AG04449 (cell line): ENCODE data around the gene C5orf15.
A peak's percentile ranks its signal among the peaks of the same experiment; 100 is the strongest.

Source experiments
- CTCF ChIA-PET: fragments of 350-600 bp; formaldehyde crosslinking; extraction: SDS; loops from one replicate; lab custom pipeline; 2021; ENCODE audit warnings: antibody characterized with exemption; lab: Yijun Ruan, JAX
- POLR2A ChIA-PET: fragments of 400-600, 350-600 bp; formaldehyde crosslinking; extraction: SDS; loops from one replicate; lab custom pipeline; 2020; ENCODE audit warnings: antibody characterized with exemption, inconsistent platforms; lab: Yijun Ruan, JAX
- DNase-seq: peaks from one replicate; pipeline ENCODE4 v3.0.0-alpha.2; 2010; ENCODE audit warnings: low read depth, low spot score
- H3K4me3 ChIP-seq: 2 replicates; pipeline ENCODE4 v1.5.1; 2011; ENCODE audit warnings: low read depth, mild to moderate bottlenecking, control low read depth, low read length
- CTCF ChIP-seq: IDR thresholded peaks from one replicate; pipeline ENCODE4 v1.5.1; 2011; ENCODE audit warnings: mild to moderate bottlenecking, moderate library complexity, low read length, control low read depth, inconsistent platforms; ENCODE audit not compliant: insufficient read depth; ENCODE audit errors: missing control alignments

C5orf15 gene

GRCh38 chr5:134000091-134000511 is 31.7 kb upstream of the C5orf15 start:
- POLR2A ChIA-PET: no interaction called here
- TF ChIP-seq CTCF: no peak
- H3K4me3 ChIP-seq: no peak overlapping the region
- DNase-seq: no peak
- CTCF ChIA-PET: no interaction called here

GRCh38 chr5:133998807-133999206 is 30.4 kb upstream of the C5orf15 start:
- ChIA-PET CTCF (interaction anchor here (1.3 to 1.5 kb wide), 2 partner anchors 17 to 19 kb away, joined by 4 to 7 read pairs; no protein-coding TSS in a partner anchor), POLR2A (no interaction called here)
- no peak for TF ChIP-seq CTCF
- no peak overlapping the region for H3K4me3 ChIP-seq
- no peak for DNase-seq

- no peak for DNase-seq
- TF ChIP-seq CTCF: no peak
- H3K4me3 ChIP-seq: no peak overlapping the region
- POLR2A ChIA-PET: no interaction called here
- CTCF ChIA-PET: interaction anchor here (1.3 to 4.2 kb wide), 3 partner anchors 11 to 19 kb away, joined by 4 to 13 read pairs (median 7); no protein-coding TSS in a partner anchor
Observed at GRCh38 chr5:133998042-133998441, 29.6 kb upstream of the C5orf15 start.

GRCh38 chr5:133996683-133997252 is 28.3 kb upstream of the C5orf15 start:
- ChIA-PET POLR2A (interaction anchor here (0.8 kb wide), 1 partner anchor 153 kb away, joined by 3 read pairs; no protein-coding TSS in a partner anchor), CTCF (interaction anchor here (1.4 to 7.9 kb wide), 4 partner anchors 8 to 31 kb away, joined by 3 to 72 read pairs (median 10); partner anchors contain the start of gene VDAC1)
- H3K4me3 ChIP-seq: no peak overlapping the region
- no peak for DNase-seq
- TF ChIP-seq CTCF: peak; percentile 53

GRCh38 chr5:133995883-133996563 is 27.6 kb upstream of the C5orf15 start:
- ChIA-PET CTCF (interaction anchor here (1.3 to 7.9 kb wide), 5 partner anchors 9 to 44 kb away, joined by 3 to 72 read pairs (median 6); partner anchors contain the start of gene VDAC1), POLR2A (interaction anchor here (0.7 kb wide), 1 partner anchor 125 kb away, joined by 3 read pairs; no protein-coding TSS in a partner anchor)
- H3K4me3 ChIP-seq: no peak overlapping the region
- DNase-seq: no peak
- TF ChIP-seq CTCF: no peak

- ChIA-PET CTCF (interaction anchor here (1.3 to 7.9 kb wide), 3 partner anchors 8 to 45 kb away, joined by 3 to 72 read pairs (median 13); no protein-coding TSS in a partner anchor), POLR2A (interaction anchor here (0.7 kb wide), 1 partner anchor 125 kb away, joined by 3 read pairs; no protein-coding TSS in a partner anchor)
- no peak for DNase-seq
- no peak for TF ChIP-seq CTCF
- H3K4me3 ChIP-seq: no peak overlapping the region
Observed at GRCh38 chr5:133995341-133995740, 26.9 kb upstream of the C5orf15 start.
